HG03558 (cell line): ENCODE results near the gene NCAM2.

Experiments used
- ATAC-seq: cut with Tn5 transposase; IDR thresholded peaks from one replicate; pipeline ENCODE4 v1.9.1; 2021; ENCODE audit warnings: moderate number of reproducible peaks; ENCODE audit not compliant: unreplicated experiment; ENCODE audit errors: extremely low read depth

The NCAM2 gene

GRCh38 chr21:21286170-21286798 is 288.1 kb downstream of the NCAM2 start:
- no peak for ATAC-seq

- no peak for ATAC-seq
These were observed 292.5 kb downstream of the NCAM2 start for GRCh38 chr21:21290751-21291150.

GRCh38 chr21:21291883-21292569 is 293.8 kb downstream of the NCAM2 start:
- no peak for ATAC-seq

- no peak for ATAC-seq
These were observed 297.1 kb downstream of the NCAM2 start for GRCh38 chr21:21295303-21295702.

GRCh38 chr21:21297211-21297610 is 299.0 kb downstream of the NCAM2 start:
- no peak for ATAC-seq

- ATAC-seq = no peak
These were observed 302.8 kb downstream of the NCAM2 start for GRCh38 chr21:21301013-21301412.

GRCh38 chr21:21309510-21309909 is 311.3 kb downstream of the NCAM2 start:
- ATAC-seq = no peak

GRCh38 chr21:21324297-21324696 is 326.1 kb downstream of the NCAM2 start:
- ATAC-seq = no peak

GRCh38 chr21:21332492-21332891 is 334.3 kb downstream of the NCAM2 start:
- ATAC-seq = no peak

GRCh38 chr21:21341041-21341440 is 342.8 kb downstream of the NCAM2 start:
- no peak for ATAC-seq

GRCh38 chr21:21345296-21345695 is 347.1 kb downstream of the NCAM2 start:
- ATAC-seq = no peak

GRCh38 chr21:21345872-21346271 is 347.7 kb downstream of the NCAM2 start:
- no peak for ATAC-seq

GRCh38 chr21:21366277-21366676 is 368.1 kb downstream of the NCAM2 start:
- ATAC-seq = no peak

- ATAC-seq = no peak
These were observed 369.4 kb downstream of the NCAM2 start for GRCh38 chr21:21367583-21367982.

GRCh38 chr21:21373969-21374368 is 375.8 kb downstream of the NCAM2 start:
- no peak for ATAC-seq

GRCh38 chr21:21383126-21383525 is 384.9 kb downstream of the NCAM2 start:
- ATAC-seq = no peak

GRCh38 chr21:21384977-21385376 is 386.8 kb downstream of the NCAM2 start:
- no peak for ATAC-seq

GRCh38 chr21:21385404-21385803 is 387.2 kb downstream of the NCAM2 start:
- ATAC-seq = no peak

GRCh38 chr21:21387916-21388315 is 389.7 kb downstream of the NCAM2 start:
- no peak for ATAC-seq

- ATAC-seq = no peak
These were observed 395.9 kb downstream of the NCAM2 start for GRCh38 chr21:21394064-21394463.

GRCh38 chr21:21396424-21396823 is 398.2 kb downstream of the NCAM2 start:
- ATAC-seq = no peak

- ATAC-seq = no peak
These were observed 399.3 kb downstream of the NCAM2 start for GRCh38 chr21:21397464-21397863.
